Neuronal stem cell (in vitro differentiated cells): ENCODE data around the gene ZNF282.

Experiments
- DNase-seq: peaks from one replicate; pipeline ENCODE4 v3.0.0-alpha.2; 2013; ENCODE audit warnings: low spot score
- H2AFZ ChIP-seq: one replicate; pipeline ENCODE4 v1.6.1; 2013; ENCODE audit warnings: mild to moderate bottlenecking, low read length, inconsistent platforms
- H2AK5ac ChIP-seq: 2 replicates; pipeline ENCODE4 v1.6.1; 2013; ENCODE audit warnings: low read depth, mild to moderate bottlenecking, inconsistent platforms, low read length, moderate library complexity, mixed read lengths
- H2BK120ac ChIP-seq: 2 replicates; pipeline ENCODE4 v1.6.1; 2013; ENCODE audit warnings: low read depth, mild to moderate bottlenecking, inconsistent platforms, low read length, moderate library complexity, mixed read lengths
- H2BK12ac ChIP-seq: one replicate; pipeline ENCODE4 v1.6.1; 2013; ENCODE audit warnings: low read length, inconsistent platforms
- H2BK15ac ChIP-seq: 2 replicates; pipeline ENCODE4 v1.6.1; 2013; ENCODE audit warnings: mild to moderate bottlenecking, low read length, inconsistent platforms, mixed read lengths
- H2BK5ac ChIP-seq: one replicate; pipeline ENCODE4 v1.6.1; 2013; ENCODE audit warnings: inconsistent platforms, mild to moderate bottlenecking, low read length, moderate library complexity
- H3K14ac ChIP-seq: one replicate; pipeline ENCODE4 v1.6.1; 2013; ENCODE audit warnings: low read length, inconsistent platforms
- H3K18ac ChIP-seq: 2 replicates; pipeline ENCODE4 v1.6.1; 2013; ENCODE audit warnings: low read length, inconsistent platforms
- H3K23ac ChIP-seq: 2 replicates; pipeline ENCODE4 v1.6.1; 2013; ENCODE audit warnings: low read depth, mild to moderate bottlenecking, mixed read lengths, low read length, inconsistent platforms; ENCODE audit not compliant: poor library complexity
- H3K27ac ChIP-seq: replicated peaks from 3 replicates; pipeline ENCODE4 v1.5.1; 2013; ENCODE audit warnings: low read length, inconsistent platforms
- H3K27me3 ChIP-seq, 3 experiments: 2 replicates each; pipeline ENCODE4 v1.6.1; 2013; ENCODE audit warnings: low read length in 3 of 3, mild to moderate bottlenecking in 2 of 3, inconsistent platforms in 1 of 3, low read depth in 1 of 3, mixed read lengths in 1 of 3, moderate library complexity in 1 of 3; ENCODE audit not compliant: control insufficient read depth in 3 of 3, insufficient read depth in 3 of 3
- H3K36me3 ChIP-seq, 2 donors: replicated peaks in 1 of 2; 2 replicates each; pipeline ENCODE4 v1.6.1; 2013; ENCODE audit warnings: low read length in 2 of 2; ENCODE audit not compliant: control insufficient read depth in 2 of 2, insufficient read depth in 2 of 2
- H3K4ac ChIP-seq: 2 replicates; pipeline ENCODE4 v1.6.1; 2013; ENCODE audit warnings: inconsistent platforms, mild to moderate bottlenecking, low read length, moderate library complexity
- H3K4me1 ChIP-seq, 2 donors: 1 replicate in 1 of 2; 2 replicates in 1 of 2; pipeline ENCODE4 v1.6.1; 2013; ENCODE audit warnings: low read length in 2 of 2, low read depth in 1 of 2; ENCODE audit not compliant: control insufficient read depth in 2 of 2, insufficient read depth in 1 of 2
- H3K4me2 ChIP-seq: one replicate; pipeline ENCODE4 v1.6.1; 2013; ENCODE audit warnings: mild to moderate bottlenecking, low read length, inconsistent platforms; ENCODE audit not compliant: insufficient read depth, poor library complexity, severe bottlenecking
- H3K4me3 ChIP-seq, 2 donors: 2 replicates each; pipeline ENCODE4 v1.5.1; 2013; ENCODE audit warnings: low read length in 2 of 2, mild to moderate bottlenecking in 2 of 2, inconsistent platforms in 1 of 2, moderate library complexity in 1 of 2
- H3K79me1 ChIP-seq: one replicate; pipeline ENCODE4 v1.6.1; 2013; ENCODE audit warnings: low read depth, mild to moderate bottlenecking, inconsistent platforms, low read length, moderate library complexity
- H3K9ac ChIP-seq: one replicate; pipeline ENCODE4 v1.6.1; 2013; ENCODE audit warnings: mild to moderate bottlenecking, low read depth, low read length, inconsistent platforms; ENCODE audit not compliant: poor library complexity
- H3K9me3 ChIP-seq, 2 donors: replicated peaks in 1 of 2; 2 replicates each; pipeline versions ENCODE3 to v1.6.1; 2013; ENCODE audit warnings: low read length in 2 of 2, mild to moderate bottlenecking in 2 of 2, inconsistent platforms in 1 of 2, low read depth in 1 of 2, mixed read lengths in 1 of 2, moderate library complexity in 1 of 2; ENCODE audit not compliant: control insufficient read depth in 2 of 2, insufficient read depth in 1 of 2
- H4K8ac ChIP-seq: one replicate; pipeline ENCODE4 v1.6.1; 2013; ENCODE audit warnings: low read depth, mild to moderate bottlenecking, inconsistent platforms, low read length, moderate library complexity
- H4K91ac ChIP-seq: one replicate; pipeline ENCODE4 v1.6.1; 2013; ENCODE audit warnings: low read length, low read depth, mild to moderate bottlenecking, inconsistent platforms; ENCODE audit not compliant: poor library complexity
- WGBS, 2 donors: extraction: QIAGEN DNeasy Blood & Tissue Kit; methylation state at CpG; one replicate each; pipeline ENCODE4 v1.1.7; 2013; ENCODE audit warnings: missing lambda C conversion rate in 2 of 2, mixed read lengths in 1 of 2; ENCODE audit not compliant: insufficient read length in 2 of 2, insufficient replicate concordance in 1 of 2; ENCODE audit errors: extremely low coverage in 2 of 2; 5-methylcytosine and 5-hydroxymethylcytosine counted together

The ZNF282 gene

GRCh38 chr7:149220534-149220933 is 25.2 kb downstream of the ZNF282 start:
- Histone ChIP-seq H3K9ac (no peak overlapping the region), H3K4ac (no peak overlapping the region), H2AK5ac (no peak overlapping the region), H2BK120ac (no peak overlapping the region), H2BK5ac (no peak overlapping the region), H2BK12ac (no peak overlapping the region), H3K36me3 (peaks cover 41 to 83% of the 10 kb centered on the region in 2 donors), H3K27ac (no peak overlapping the region), H3K18ac (no peak overlapping the region), H4K91ac (no peak overlapping the region), H2AFZ (no peak overlapping the region), H3K14ac (no peak overlapping the region), H3K9me3 (no peaks in the 10 kb centered on the region), H4K8ac (no peak overlapping the region), H3K79me1 (peaks cover 2% of the 10 kb centered on the region), H3K4me2 (no peak overlapping the region), H3K4me1 (no peaks in the 10 kb centered on the region), H3K4me3 (no peak overlapping the region), H3K27me3 (no peaks in the 10 kb centered on the region), H3K23ac (no peak overlapping the region), H2BK15ac (no peak overlapping the region)
- no peak for DNase-seq
- no CpG with 5 or more reads among the region's 6 CpGs for WGBS, 2 donors

DNA sequence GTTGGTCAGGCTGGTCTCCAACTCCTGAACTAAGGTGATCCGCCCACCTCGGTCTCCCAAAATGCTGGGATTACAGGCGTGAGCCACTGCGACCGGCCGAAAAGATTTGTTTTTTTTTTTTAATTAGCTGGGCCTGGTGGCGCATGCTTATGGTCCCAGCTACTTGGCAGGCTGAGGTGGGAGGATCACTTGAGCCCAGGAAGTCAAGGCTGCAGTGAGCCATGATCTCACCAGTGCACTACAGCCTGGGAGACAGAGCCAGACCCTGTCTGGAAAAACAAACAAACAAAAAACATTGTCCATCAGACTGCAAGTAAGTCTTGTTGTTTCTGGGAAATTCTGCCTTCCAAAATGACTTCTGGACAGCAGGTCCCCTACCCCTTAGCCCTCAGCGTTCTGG is 27.8 kb downstream of the ZNF282 start:
- Histone ChIP-seq H3K4ac (no peak overlapping the region), H2BK12ac (no peak overlapping the region), H3K4me2 (no peak overlapping the region), H3K18ac (no peak overlapping the region), H3K23ac (no peak overlapping the region), H3K36me3 (peaks cover 33 to 65% of the 10 kb centered on the region in 2 donors), H4K8ac (no peak overlapping the region), H3K4me3 (no peak overlapping the region), H3K27ac (no peak overlapping the region), H4K91ac (no peak overlapping the region), H3K79me1 (peaks cover 2% of the 10 kb centered on the region), H2BK120ac (no peak overlapping the region), H3K27me3 (no peaks in the 10 kb centered on the region), H2AK5ac (no peak overlapping the region), H3K9ac (no peak overlapping the region), H2AFZ (no peak overlapping the region), H3K14ac (no peak overlapping the region), H2BK5ac (no peak overlapping the region), H3K4me1 (no peaks in the 10 kb centered on the region), H3K9me3 (no peaks in the 10 kb centered on the region), H2BK15ac (no peak overlapping the region)
- no peak for DNase-seq
- WGBS, 2 donors = no CpG with 5 or more reads among the region's 8 CpGs

- no CpG with 5 or more reads among the region's 39 CpGs for WGBS, 2 donors
- no peaks in the 10 kb centered on the region for H3K27me3 ChIP-seq
- H3K14ac ChIP-seq = no peak overlapping the region
- no peak overlapping the region for H2BK15ac ChIP-seq
- H2AFZ ChIP-seq = no peak overlapping the region
- H3K23ac ChIP-seq = no peak overlapping the region
- no peak overlapping the region for H2BK5ac ChIP-seq
- no peaks in the 10 kb centered on the region for H3K9me3 ChIP-seq
- H3K4ac ChIP-seq = no peak overlapping the region
- no peak overlapping the region for H3K9ac ChIP-seq
- DNase-seq = no peak
- H2BK12ac ChIP-seq = no peak overlapping the region
- peaks cover 2% of the 10 kb centered on the region for H3K79me1 ChIP-seq
- peaks cover 29 to 59% of the 10 kb centered on the region in 2 donors for H3K36me3 ChIP-seq
- no peaks in the 10 kb centered on the region for H3K4me1 ChIP-seq
- H2AK5ac ChIP-seq = no peak overlapping the region
- no peak overlapping the region for H3K27ac ChIP-seq
- H3K18ac ChIP-seq = no peak overlapping the region
- no peak overlapping the region for H4K8ac ChIP-seq
- H2BK120ac ChIP-seq = no peak overlapping the region
- H3K4me2 ChIP-seq = no peak overlapping the region
- no peak overlapping the region for H3K4me3 ChIP-seq
- H4K91ac ChIP-seq = no peak overlapping the region
These were observed 28.4 kb downstream of the ZNF282 start for GRCh38 chr7:149223761-149224160.

DNA sequence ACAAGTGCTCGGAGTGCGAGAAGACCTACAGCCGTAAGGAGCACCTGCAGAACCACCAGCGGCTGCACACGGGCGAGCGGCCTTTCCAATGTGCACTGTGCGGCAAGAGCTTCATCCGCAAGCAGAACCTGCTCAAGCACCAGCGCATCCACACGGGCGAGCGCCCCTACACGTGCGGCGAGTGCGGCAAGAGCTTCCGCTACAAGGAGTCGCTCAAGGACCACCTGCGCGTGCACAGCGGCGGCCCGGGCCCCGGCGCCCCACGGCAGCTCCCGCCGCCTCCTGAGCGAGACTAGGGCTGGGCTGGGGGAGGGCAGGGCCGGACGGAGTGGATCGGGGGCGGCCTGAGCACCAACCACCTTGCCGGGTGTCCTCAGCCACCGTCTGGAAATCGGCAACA is 29.0 kb downstream of the ZNF282 start:
- H2AK5ac ChIP-seq = no peak overlapping the region
- no peak overlapping the region for H3K4ac ChIP-seq

More for the DNA sequence above, 29.0 kb downstream of the ZNF282 start:
- Histone ChIP-seq H4K91ac (no peak overlapping the region), H3K4me3 (no peak overlapping the region), H3K23ac (no peak overlapping the region), H3K27ac (no peak overlapping the region), H3K4me2 (no peak overlapping the region), H2BK120ac (no peak overlapping the region), H2AFZ (no peak overlapping the region), H3K36me3 (peaks cover 28 to 53% of the 10 kb centered on the region in 2 donors), H2BK15ac (no peak overlapping the region), H3K18ac (no peak overlapping the region), H2BK5ac (no peak overlapping the region), H3K27me3 (no peaks in the 10 kb centered on the region), H3K9ac (no peak overlapping the region), H3K14ac (no peak overlapping the region), H4K8ac (no peak overlapping the region), H3K9me3 (no peaks in the 10 kb centered on the region), H3K79me1 (peaks cover 2% of the 10 kb centered on the region), H2BK12ac (no peak overlapping the region), H3K4me1 (peaks cover 0 to 2% of the 10 kb centered on the region in 2 donors)
- WGBS, 2 donors = no CpG with 5 or more reads among the region's 37 CpGs
- DNase-seq = no peak
